ENCODE measurements around the gene FTO.

Gene FTO

GRCh38 chr16:53703590-53704444 is at the start of gene FTO, which contains the start of gene RPGRIP1L:
Gene FTO, plus strand, starts transcription at chr16:53704156.
Gene RPGRIP1L, minus strand, starts transcription at chr16:53703859. Its CDS starts 3,136 bp downstream, at chr16:53700723.
- DNase-seq (ENCODE audit: low read depth), result peak; percentile 97
- H3K4me3 ChIP-seq (ENCODE audit: control insufficient read depth, low read depth, low read length), result peak within 1 kb of the TSS; percentile 93
- TF ChIP-seq, protein P1, sequence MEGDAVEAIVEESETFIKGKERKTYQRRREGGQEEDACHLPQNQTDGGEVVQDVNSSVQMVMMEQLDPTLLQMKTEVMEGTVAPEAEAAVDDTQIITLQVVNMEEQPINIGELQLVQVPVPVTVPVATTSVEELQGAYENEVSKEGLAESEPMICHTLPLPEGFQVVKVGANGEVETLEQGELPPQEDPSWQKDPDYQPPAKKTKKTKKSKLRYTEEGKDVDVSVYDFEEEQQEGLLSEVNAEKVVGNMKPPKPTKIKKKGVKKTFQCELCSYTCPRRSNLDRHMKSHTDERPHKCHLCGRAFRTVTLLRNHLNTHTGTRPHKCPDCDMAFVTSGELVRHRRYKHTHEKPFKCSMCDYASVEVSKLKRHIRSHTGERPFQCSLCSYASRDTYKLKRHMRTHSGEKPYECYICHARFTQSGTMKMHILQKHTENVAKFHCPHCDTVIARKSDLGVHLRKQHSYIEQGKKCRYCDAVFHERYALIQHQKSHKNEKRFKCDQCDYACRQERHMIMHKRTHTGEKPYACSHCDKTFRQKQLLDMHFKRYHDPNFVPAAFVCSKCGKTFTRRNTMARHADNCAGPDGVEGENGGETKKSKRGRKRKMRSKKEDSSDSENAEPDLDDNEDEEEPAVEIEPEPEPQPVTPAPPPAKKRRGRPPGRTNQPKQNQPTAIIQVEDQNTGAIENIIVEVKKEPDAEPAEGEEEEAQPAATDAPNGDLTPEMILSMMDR (IDR thresholded peaks at IDR 0.05; ENCODE audit: control insufficient read depth, insufficient read depth, low read depth, low read length, missing control alignments), result no peak

GRCh38 chr16:53654946-53655345 is 49.0 kb upstream of the FTO start:
- TF ChIP-seq, protein P1 (IDR thresholded peaks at IDR 0.05; ENCODE audit: control insufficient read depth, insufficient read depth, low read depth, low read length, missing control alignments), result no peak
- H3K4me3 ChIP-seq (ENCODE audit: control insufficient read depth, low read depth, low read length), result no peak overlapping the region
- no peak for DNase-seq (ENCODE audit: low read depth)

DNA sequence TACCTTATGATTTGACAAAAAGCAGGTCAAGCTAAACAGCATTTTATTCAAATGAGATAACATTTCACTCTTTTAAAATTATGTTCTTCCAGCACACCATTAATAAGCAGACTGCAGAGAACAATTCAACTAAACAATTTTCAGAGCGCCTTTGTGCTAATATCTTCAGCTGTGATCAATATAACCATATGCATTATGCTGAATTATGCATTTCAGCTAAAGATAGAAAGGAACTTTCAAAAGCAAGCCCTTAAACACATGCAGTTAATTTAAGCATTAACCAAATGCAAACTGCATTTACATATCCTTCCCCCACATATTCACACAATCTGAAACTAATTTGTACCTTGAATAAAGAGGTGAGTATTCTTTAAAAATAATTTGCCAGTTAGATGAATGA is 41.9 kb upstream of the FTO start:
- TF ChIP-seq, protein P1 (IDR thresholded peaks at IDR 0.05; ENCODE audit: control insufficient read depth, insufficient read depth, low read depth, low read length, missing control alignments), result no peak
- H3K4me3 ChIP-seq (ENCODE audit: control insufficient read depth, low read depth, low read length), result no peak overlapping the region
- no peak for DNase-seq (ENCODE audit: low read depth)

- peak; percentile 96 for DNase-seq (ENCODE audit: low read depth)
- H3K4me3 ChIP-seq (ENCODE audit: control insufficient read depth, low read depth, low read length), result no peak overlapping the region; the same call in 1 of the 2 replicates
- TF ChIP-seq, protein P1 (IDR thresholded peaks at IDR 0.05; ENCODE audit: control insufficient read depth, insufficient read depth, low read depth, low read length, missing control alignments), result no peak
These were observed 39.1 kb upstream of the FTO start for GRCh38 chr16:53664724-53665345.

GRCh38 chr16:53666786-53667415 is 37.1 kb upstream of the FTO start:
- DNase-seq (ENCODE audit: low read depth), result peak; percentile 21
- no peak overlapping the region for H3K4me3 ChIP-seq (ENCODE audit: control insufficient read depth, low read depth, low read length)
- TF ChIP-seq, protein P1 (IDR thresholded peaks at IDR 0.05; ENCODE audit: control insufficient read depth, insufficient read depth, low read depth, low read length, missing control alignments), result no peak

GRCh38 chr16:53668869-53669268 is 35.1 kb upstream of the FTO start:
- H3K4me3 ChIP-seq (ENCODE audit: control insufficient read depth, low read depth, low read length), result no peak overlapping the region
- TF ChIP-seq, protein P1 (IDR thresholded peaks at IDR 0.05; ENCODE audit: control insufficient read depth, insufficient read depth, low read depth, low read length, missing control alignments), result no peak
- no peak for DNase-seq (ENCODE audit: low read depth)

Data from AG09309 (cell line).